D721Med (cell line): ENCODE measurements around the gene ZNF839.

Source experiments
- DNase-seq: peaks from one replicate; pipeline ENCODE4 v3.0.0; 2011; ENCODE audit warnings: low spot score; ENCODE audit not compliant: insufficient read length
- FAIRE-seq: peaks from 2 replicates; lab custom pipeline; 2011; peaks lifted over from hg19 to GRCh38; lab: Jason Lieb, UNC
- CTCF ChIP-seq: IDR thresholded peaks from 2 replicates; pipeline ENCODE4 v1.5.1; 2012; ENCODE audit warnings: mild to moderate bottlenecking, control low read depth; ENCODE audit not compliant: insufficient read depth; ENCODE audit errors: missing control alignments

The ZNF839 gene

DNA sequence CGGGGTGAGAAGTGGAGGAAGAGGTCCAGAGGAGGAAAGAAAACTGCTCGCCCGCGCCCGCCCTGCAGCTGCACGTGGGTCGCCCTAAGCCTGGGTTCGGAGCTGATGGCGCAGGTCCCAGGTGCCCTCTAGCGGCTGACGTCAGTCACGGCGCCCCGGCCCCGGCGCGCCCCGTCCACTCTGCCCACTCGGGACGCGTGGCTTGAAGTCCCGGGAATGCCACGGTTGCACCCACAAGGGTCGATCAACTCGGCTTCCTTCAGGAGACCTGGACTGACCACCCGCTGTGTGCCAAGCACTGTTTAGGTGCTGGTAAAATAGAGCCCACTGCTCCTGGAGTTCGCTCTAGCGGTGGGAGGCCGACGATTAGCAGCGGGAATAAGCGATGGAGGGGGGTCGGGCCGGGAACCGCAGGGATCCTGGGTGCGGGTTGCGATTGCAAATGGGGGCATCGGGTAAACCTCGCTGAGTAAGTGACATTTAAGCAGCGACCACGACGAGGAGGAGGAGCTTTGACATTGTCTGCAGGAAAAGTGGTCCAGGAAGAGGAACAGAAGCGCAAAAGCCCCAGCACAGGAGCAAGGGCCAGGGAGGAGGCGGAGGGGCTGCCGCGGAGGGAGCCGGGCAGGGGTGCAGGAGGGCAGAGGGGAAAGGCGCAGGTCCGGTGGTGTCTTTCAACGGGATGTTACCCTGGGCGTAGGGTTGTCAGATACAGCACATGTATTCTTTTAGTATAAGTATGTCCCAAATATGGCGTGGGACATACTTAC is 5.1 kb upstream of the ZNF839 start:
- peak; percentile 74 for DNase-seq
- no peak for FAIRE-seq
- TF ChIP-seq CTCF, result peak; percentile 80

DNA sequence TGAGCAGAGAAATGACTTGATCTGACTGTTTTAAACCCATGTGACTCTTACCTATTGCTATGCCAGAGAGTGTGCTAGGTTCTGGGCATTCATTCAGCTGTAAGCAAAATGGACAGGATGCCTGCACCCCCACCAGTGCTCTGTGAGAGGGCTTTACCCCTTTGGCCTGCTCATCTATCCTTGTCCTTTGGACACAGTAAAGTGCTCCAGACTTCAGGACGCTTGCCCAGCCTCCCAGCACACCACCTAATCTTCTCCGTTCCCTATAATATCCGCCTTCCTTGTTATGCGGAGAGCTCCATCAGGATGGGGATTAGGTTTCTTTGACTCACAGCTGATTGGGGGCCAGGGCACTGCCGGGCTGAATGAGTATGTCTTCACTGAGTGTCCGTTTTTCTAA is 4.4 kb upstream of the ZNF839 start:
- no peak for DNase-seq
- no peak for FAIRE-seq
- TF ChIP-seq CTCF, result no peak

GRCh38 chr14:102316338-102316742 is 3.2 kb upstream of the ZNF839 start:
- FAIRE-seq (no peak), DNase-seq (no peak)
- TF ChIP-seq CTCF, result no peak

- peak; percentile 60 for TF ChIP-seq CTCF
- FAIRE-seq (no peak), DNase-seq (peak; percentile 59)
Observed at GRCh38 chr14:102316743-102317563, 2.6 kb upstream of the ZNF839 start.

DNA sequence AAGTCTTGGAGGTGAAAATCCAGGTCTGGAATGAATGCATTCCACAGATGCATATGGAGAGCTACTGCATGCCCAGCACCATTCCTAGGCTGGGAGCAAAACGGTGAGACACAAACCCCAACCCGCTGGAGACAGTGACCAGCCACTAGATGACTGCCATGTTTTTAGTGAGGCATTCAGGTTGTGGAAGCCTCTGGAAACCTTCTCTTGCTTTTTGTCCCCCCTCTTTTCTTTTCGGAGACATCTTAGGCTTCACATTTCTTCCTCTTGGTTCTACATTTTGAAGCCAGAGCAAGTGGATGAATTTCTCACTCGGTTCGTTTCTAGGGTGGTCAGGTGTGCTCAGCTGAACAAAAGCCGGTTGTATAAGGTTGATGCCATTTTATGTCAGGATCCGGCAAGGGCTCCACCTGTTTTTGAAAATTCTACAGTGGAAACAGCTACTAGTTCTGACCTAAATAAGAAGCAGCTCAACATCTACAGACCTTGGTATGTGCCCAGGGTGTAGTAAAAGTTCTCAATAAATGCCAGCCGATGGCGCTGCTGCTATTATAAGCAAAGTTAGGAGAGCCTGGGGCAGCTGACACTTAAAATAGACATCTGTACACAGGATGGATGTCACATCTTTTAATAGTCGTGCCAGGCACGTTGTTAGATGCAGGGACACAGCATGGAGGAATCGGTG is 1.8 kb upstream of the ZNF839 start:
- no peak for TF ChIP-seq CTCF
- no peak for FAIRE-seq
- DNase-seq, result no peak

DNA sequence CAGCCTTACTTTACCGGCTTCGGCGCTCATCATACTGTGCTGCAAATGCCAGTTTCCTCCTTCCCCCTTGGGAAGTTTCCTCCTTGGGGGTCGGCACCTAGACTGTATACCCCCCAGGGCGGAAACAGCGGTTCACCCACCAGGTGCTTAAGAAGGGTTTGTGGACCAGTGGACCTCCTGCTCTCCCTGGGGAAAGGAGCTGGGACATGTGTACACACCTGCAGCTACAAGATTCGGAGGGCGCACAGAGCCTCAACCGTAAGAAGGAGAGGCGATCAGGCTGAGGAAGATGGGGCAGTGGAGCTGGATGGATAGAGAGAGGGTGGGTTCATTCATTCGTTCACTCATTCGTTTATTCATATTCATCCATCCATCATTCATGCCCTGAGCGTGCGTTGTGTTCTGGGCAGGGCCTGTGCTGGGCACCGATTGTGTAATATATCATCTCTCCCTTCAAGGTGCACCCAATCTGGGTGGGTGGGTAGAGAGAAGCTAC is 717 bp upstream of the ZNF839 start:
- DNase-seq (no peak), FAIRE-seq (no peak)
- TF ChIP-seq CTCF, result no peak
